Neural cell (in vitro differentiated cells): Measurements from ENCODE around the gene METRN. TPM values are rescaled to one million over a fixed set of nuclear protein-coding genes. Genes with fewer than 3 reads are reported as not detected.

Experiments
- H2AFZ ChIP-seq: fragments of 200-600, 300-800 bp; sonication (generic), shearing (Covaris generic); 2 replicates; pipeline ENCODE4 v1.6.0; 2014; ENCODE audit warnings: low read depth, mild to moderate bottlenecking, antibody characterized with exemption, low read length, moderate library complexity
- H3F3A ChIP-seq: fragments of 200-600 bp; shearing (Covaris generic); 2 replicates; pipeline ENCODE4 v1.6.1; 2016; ENCODE audit warnings: mild to moderate bottlenecking, moderate library complexity, mixed read lengths, antibody characterized with exemption, low read length; ENCODE audit not compliant: insufficient read depth, poor library complexity, severe bottlenecking
- H3K27ac ChIP-seq: fragments of 200-600, 300-800 bp; sonication (generic), shearing (Covaris generic); 2 replicates; pipeline ENCODE4 v1.5.1; 2014; ENCODE audit warnings: mild to moderate bottlenecking, low read length, moderate library complexity
- H3K27me3 ChIP-seq: fragments of 300-800, 200-600 bp; sonication (generic), shearing (Covaris generic); 2 replicates; pipeline ENCODE4 v1.6.0; 2014; ENCODE audit warnings: mild to moderate bottlenecking, low read depth, low read length, moderate library complexity; ENCODE audit not compliant: insufficient read depth
- H3K36me3 ChIP-seq: fragments of 300-800, 200-600 bp; sonication (generic), shearing (Covaris generic); 2 replicates; pipeline ENCODE4 v1.5.1; 2014; ENCODE audit warnings: mild to moderate bottlenecking, antibody characterized with exemption, low read length, moderate library complexity; ENCODE audit not compliant: insufficient read depth
- H3K4me2 ChIP-seq: fragments of 300-800, 200-600 bp; sonication (generic), shearing (Covaris generic); 2 replicates; pipeline ENCODE4 v1.6.0; 2014; ENCODE audit warnings: mild to moderate bottlenecking, low read length
- H3K4me3 ChIP-seq: fragments of 300-800, 200-600 bp; sonication (generic), shearing (Covaris generic); 2 replicates; pipeline ENCODE4 v1.5.1; 2014; ENCODE audit warnings: mild to moderate bottlenecking, low read length, moderate library complexity
- H3K79me2 ChIP-seq: fragments of 200-600 bp; shearing (Covaris generic); replicated peaks from 2 replicates; pipeline ENCODE4 v1.6.0; 2014; ENCODE audit warnings: mild to moderate bottlenecking, low read length, moderate library complexity; ENCODE audit not compliant: insufficient read depth
- H3K9ac ChIP-seq: fragments of 300-800, 200-600 bp; sonication (generic), shearing (Covaris generic); 2 replicates; pipeline ENCODE4 v1.6.1; 2016; ENCODE audit warnings: mild to moderate bottlenecking, low read length, mixed read lengths
- H3K9me2 ChIP-seq: fragments of 200-600 bp; shearing (Covaris generic); 2 replicates; pipeline ENCODE4 v1.6.1; 2016; ENCODE audit warnings: mild to moderate bottlenecking, low read length, mixed read lengths; ENCODE audit not compliant: insufficient read depth
- H3K9me3 ChIP-seq: fragments of 200-600, 300-800 bp; sonication (generic), shearing (Covaris generic); 2 replicates; pipeline ENCODE4 v1.6.1; 2016; ENCODE audit warnings: mild to moderate bottlenecking, mixed run types, low read length, moderate library complexity, mixed read lengths
- H4K20me1 ChIP-seq: fragments of 200-600 bp; shearing (Covaris generic); 2 replicates; pipeline ENCODE4 v1.6.1; 2016; ENCODE audit warnings: mild to moderate bottlenecking, mixed run types; ENCODE audit not compliant: insufficient read depth
- EP300 ChIP-seq: fragments of 450-650 bp; conservative IDR thresholded peaks from 2 replicates; pipeline ENCODE4 v1.6.1; 2014; ENCODE audit warnings: antibody characterized with exemption, mild to moderate bottlenecking, moderate library complexity; ENCODE audit not compliant: poor library complexity, severe bottlenecking
- EZH2 ChIP-seq: fragments of 200-600, 300-800 bp; shearing (Covaris generic), sonication (generic); IDR thresholded peaks from 2 replicates; pipeline ENCODE4 v1.6.1; 2014; ENCODE audit warnings: antibody characterized with exemption, low read length, borderline replicate concordance, mild to moderate bottlenecking; ENCODE audit not compliant: insufficient read depth, poor library complexity, severe bottlenecking
- MXI1 ChIP-seq: fragments of 450-650 bp; conservative IDR thresholded peaks from 2 replicates; pipeline ENCODE4 v1.6.1; 2014; ENCODE audit warnings: antibody characterized with exemption, mild to moderate bottlenecking; ENCODE audit not compliant: poor library complexity, severe bottlenecking
- POLR2AphosphoS5 ChIP-seq: IDR thresholded peaks from 2 replicates; pipeline ENCODE4 v1.6.1; 2012
- RAD21 ChIP-seq: fragments of 450-650 bp; conservative IDR thresholded peaks from 2 replicates; pipeline ENCODE4 v1.6.1; 2014; ENCODE audit warnings: antibody characterized with exemption, mild to moderate bottlenecking, moderate library complexity
- SMC3 ChIP-seq: fragments of 450-650 bp; conservative IDR thresholded peaks from 2 replicates; pipeline ENCODE4 v1.6.1; 2014; ENCODE audit warnings: antibody characterized with exemption, mild to moderate bottlenecking, moderate library complexity; ENCODE audit not compliant: poor library complexity
- TAF1 ChIP-seq: IDR thresholded peaks from 2 replicates; pipeline ENCODE4 v1.6.1; 2012; ENCODE audit warnings: low read depth
- polyA plus RNA-seq: library from polyadenylated mRNA; depleted of rRNA; stranded (reverse); fragments of >200 nt; gene quantifications from 2 replicates; pipeline ENCODE4 v1.2.3, GENCODE V29; 2014
- TF ChIP-seq, protein P1 (sequence below): fragments of 450-650 bp; IDR thresholded peaks from 2 replicates; pipeline ENCODE4 v1.5.1; 2014; ENCODE audit warnings: antibody characterized with exemption, mild to moderate bottlenecking, moderate library complexity; ENCODE audit not compliant: poor library complexity, severe bottlenecking
- TF ChIP-seq, protein P2 (sequence below): IDR thresholded peaks from 2 replicates; pipeline ENCODE4 v1.6.1; 2012; ENCODE audit warnings: borderline replicate concordance

The METRN gene
- polyA plus RNA-seq, 1 donor from 2014 or later, result 37.6 TPM

DNA sequence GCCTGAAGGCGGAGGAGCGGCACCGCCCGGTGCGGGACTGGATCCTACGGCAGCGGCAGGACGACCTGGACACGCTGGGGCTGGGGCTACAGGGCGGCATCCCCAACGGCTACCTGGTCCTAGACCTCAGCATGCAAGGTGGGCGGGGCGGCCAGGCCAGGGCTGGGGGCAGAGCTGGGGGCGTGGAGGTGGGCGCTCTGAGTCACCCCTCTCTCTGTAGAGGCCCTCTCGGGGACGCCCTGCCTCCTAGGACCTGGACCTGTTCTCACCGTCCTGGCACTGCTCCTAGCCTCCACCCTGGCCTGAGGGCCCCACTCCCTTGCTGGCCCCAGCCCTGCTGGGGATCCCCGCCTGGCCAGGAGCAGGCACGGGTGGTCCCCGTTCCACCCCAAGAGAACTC, 53.5 kb downstream of the METRN start:
- Histone ChIP-seq H3K27ac (no peak overlapping the region), H3K4me2 (no peak overlapping the region), H3K4me3 (no peak overlapping the region), H3K9me3 (no peaks in the 10 kb centered on the region), H3K27me3 (no peaks in the 10 kb centered on the region), H3K9ac (no peak overlapping the region), H4K20me1 (no peaks in the 10 kb centered on the region), H3K36me3 (no peaks in the 10 kb centered on the region), H3K79me2 (no peaks in the 10 kb centered on the region), H2AFZ (no peak overlapping the region), H3K9me2 (no peaks in the 10 kb centered on the region), H3F3A (no peaks in the 10 kb centered on the region)
- TF ChIP-seq, protein P1, sequence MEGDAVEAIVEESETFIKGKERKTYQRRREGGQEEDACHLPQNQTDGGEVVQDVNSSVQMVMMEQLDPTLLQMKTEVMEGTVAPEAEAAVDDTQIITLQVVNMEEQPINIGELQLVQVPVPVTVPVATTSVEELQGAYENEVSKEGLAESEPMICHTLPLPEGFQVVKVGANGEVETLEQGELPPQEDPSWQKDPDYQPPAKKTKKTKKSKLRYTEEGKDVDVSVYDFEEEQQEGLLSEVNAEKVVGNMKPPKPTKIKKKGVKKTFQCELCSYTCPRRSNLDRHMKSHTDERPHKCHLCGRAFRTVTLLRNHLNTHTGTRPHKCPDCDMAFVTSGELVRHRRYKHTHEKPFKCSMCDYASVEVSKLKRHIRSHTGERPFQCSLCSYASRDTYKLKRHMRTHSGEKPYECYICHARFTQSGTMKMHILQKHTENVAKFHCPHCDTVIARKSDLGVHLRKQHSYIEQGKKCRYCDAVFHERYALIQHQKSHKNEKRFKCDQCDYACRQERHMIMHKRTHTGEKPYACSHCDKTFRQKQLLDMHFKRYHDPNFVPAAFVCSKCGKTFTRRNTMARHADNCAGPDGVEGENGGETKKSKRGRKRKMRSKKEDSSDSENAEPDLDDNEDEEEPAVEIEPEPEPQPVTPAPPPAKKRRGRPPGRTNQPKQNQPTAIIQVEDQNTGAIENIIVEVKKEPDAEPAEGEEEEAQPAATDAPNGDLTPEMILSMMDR, result no peak
- TF ChIP-seq, protein P2, sequence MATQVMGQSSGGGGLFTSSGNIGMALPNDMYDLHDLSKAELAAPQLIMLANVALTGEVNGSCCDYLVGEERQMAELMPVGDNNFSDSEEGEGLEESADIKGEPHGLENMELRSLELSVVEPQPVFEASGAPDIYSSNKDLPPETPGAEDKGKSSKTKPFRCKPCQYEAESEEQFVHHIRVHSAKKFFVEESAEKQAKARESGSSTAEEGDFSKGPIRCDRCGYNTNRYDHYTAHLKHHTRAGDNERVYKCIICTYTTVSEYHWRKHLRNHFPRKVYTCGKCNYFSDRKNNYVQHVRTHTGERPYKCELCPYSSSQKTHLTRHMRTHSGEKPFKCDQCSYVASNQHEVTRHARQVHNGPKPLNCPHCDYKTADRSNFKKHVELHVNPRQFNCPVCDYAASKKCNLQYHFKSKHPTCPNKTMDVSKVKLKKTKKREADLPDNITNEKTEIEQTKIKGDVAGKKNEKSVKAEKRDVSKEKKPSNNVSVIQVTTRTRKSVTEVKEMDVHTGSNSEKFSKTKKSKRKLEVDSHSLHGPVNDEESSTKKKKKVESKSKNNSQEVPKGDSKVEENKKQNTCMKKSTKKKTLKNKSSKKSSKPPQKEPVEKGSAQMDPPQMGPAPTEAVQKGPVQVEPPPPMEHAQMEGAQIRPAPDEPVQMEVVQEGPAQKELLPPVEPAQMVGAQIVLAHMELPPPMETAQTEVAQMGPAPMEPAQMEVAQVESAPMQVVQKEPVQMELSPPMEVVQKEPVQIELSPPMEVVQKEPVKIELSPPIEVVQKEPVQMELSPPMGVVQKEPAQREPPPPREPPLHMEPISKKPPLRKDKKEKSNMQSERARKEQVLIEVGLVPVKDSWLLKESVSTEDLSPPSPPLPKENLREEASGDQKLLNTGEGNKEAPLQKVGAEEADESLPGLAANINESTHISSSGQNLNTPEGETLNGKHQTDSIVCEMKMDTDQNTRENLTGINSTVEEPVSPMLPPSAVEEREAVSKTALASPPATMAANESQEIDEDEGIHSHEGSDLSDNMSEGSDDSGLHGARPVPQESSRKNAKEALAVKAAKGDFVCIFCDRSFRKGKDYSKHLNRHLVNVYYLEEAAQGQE, result no peak
- no peak for TF ChIP-seq EZH2
- no peak for TF ChIP-seq EP300
- no peak for TF ChIP-seq TAF1
- no peak for TF ChIP-seq POLR2AphosphoS5
- no peak for TF ChIP-seq RAD21
- TF ChIP-seq SMC3, result no peak
- no peak for TF ChIP-seq MXI1

Other genes with a start within 250 kb of the METRN start
- gene CAPN15, start 187.4 kb upstream of the METRN start, polyA plus RNA-seq, result 11.5 and 15.6 TPM in 2 replicates
- gene PRR35, start 154.7 kb upstream of the METRN start, polyA plus RNA-seq, result not detected in 2 replicates
- not detected in 2 replicates for gene NHLRC4, start 148.1 kb upstream of the METRN start, polyA plus RNA-seq
- 69.2 and 78.8 TPM in 2 replicates for gene PIGQ, start 145.2 kb upstream of the METRN start, polyA plus RNA-seq
- 40.7 and 44.5 TPM in 2 replicates for gene RAB40C, start 125.1 kb upstream of the METRN start, polyA plus RNA-seq
- gene WFIKKN1, start 84.1 kb upstream of the METRN start, polyA plus RNA-seq, result 0.43 and 1.1 TPM in 2 replicates
- 127 and 128 TPM in 2 replicates for gene METTL26, start 78.8 kb upstream of the METRN start, polyA plus RNA-seq
- 29.1 and 54.1 TPM in 2 replicates for gene MCRIP2, start 73.3 kb upstream of the METRN start, polyA plus RNA-seq
- gene WDR90, start 65.8 kb upstream of the METRN start, polyA plus RNA-seq, result 30.0 and 32.1 TPM in 2 replicates
- gene RHOT2, start 47.0 kb upstream of the METRN start, polyA plus RNA-seq, result 132 and 192 TPM in 2 replicates
- gene RHBDL1, start 39.4 kb upstream of the METRN start, polyA plus RNA-seq, result 7.2 and 10.8 TPM in 2 replicates
- gene STUB1, start 34.7 kb upstream of the METRN start, polyA plus RNA-seq, result 120 and 151 TPM in 2 replicates
- gene JMJD8, start 30.8 kb upstream of the METRN start, polyA plus RNA-seq, result 44.7 and 51.6 TPM in 2 replicates
- 23.0 and 28.8 TPM in 2 replicates for gene WDR24, start 24.7 kb upstream of the METRN start, polyA plus RNA-seq
- gene FBXL16, start 9.3 kb upstream of the METRN start, polyA plus RNA-seq, result 3.4 and 6.1 TPM in 2 replicates
- 73.4 and 98.7 TPM in 2 replicates for gene ANTKMT, start 6.0 kb downstream of the METRN start, polyA plus RNA-seq
- gene CCDC78, start 11.3 kb downstream of the METRN start, polyA plus RNA-seq, result 8.8 and 10.7 TPM in 2 replicates
- 28.3 and 37.6 TPM in 2 replicates for gene HAGHL, start 12.0 kb downstream of the METRN start, polyA plus RNA-seq
- 57.8 and 62.4 TPM in 2 replicates for gene CIAO3, start 25.9 kb downstream of the METRN start, polyA plus RNA-seq
- gene MSLN, start 45.6 kb downstream of the METRN start, polyA plus RNA-seq, result 0.40 and 0.63 TPM in 2 replicates
- gene RPUSD1, start 73.3 kb downstream of the METRN start, polyA plus RNA-seq, result 42.4 and 44.8 TPM in 2 replicates
- 25.7 and 31.2 TPM in 2 replicates for gene CHTF18, start 73.5 kb downstream of the METRN start, polyA plus RNA-seq
- gene GNG13, start 85.6 kb downstream of the METRN start, polyA plus RNA-seq, result not detected in 2 replicates